SH-SY5Y (cell line): ENCODE data around the gene BARD1.

ENCODE experiments used
- GATA2 ChIP-seq: IDR thresholded peaks from 2 replicates; pipeline ENCODE4 v1.6.1; 2011; ENCODE audit warnings: mild to moderate bottlenecking, low read depth, low read length
- GATA3 ChIP-seq: IDR thresholded peaks from 2 replicates; pipeline ENCODE4 v1.6.1; 2011; ENCODE audit warnings: low read depth, mild to moderate bottlenecking, low read length, moderate library complexity

GRCh38 chr2:214809751-214810564 is 475 bp upstream of the BARD1 start:
- no peak for TF ChIP-seq GATA2
- no peak for TF ChIP-seq GATA3
